NCI-H128 (cell line): Measurements from ENCODE around the gene CAPN14.

Experiments used
- DNase-seq: peaks from one replicate; lab custom pipeline; 2025; ENCODE audit not compliant: unreplicated experiment; lab: John Stamatoyannopoulos, UW

Gene CAPN14

GRCh38 chr2:31148514-31148913 is 68.8 kb downstream of the CAPN14 start:
- DNase-seq = no peak

- DNase-seq = no peak
These were observed 69.7 kb downstream of the CAPN14 start for GRCh38 chr2:31147645-31148044.

DNA sequence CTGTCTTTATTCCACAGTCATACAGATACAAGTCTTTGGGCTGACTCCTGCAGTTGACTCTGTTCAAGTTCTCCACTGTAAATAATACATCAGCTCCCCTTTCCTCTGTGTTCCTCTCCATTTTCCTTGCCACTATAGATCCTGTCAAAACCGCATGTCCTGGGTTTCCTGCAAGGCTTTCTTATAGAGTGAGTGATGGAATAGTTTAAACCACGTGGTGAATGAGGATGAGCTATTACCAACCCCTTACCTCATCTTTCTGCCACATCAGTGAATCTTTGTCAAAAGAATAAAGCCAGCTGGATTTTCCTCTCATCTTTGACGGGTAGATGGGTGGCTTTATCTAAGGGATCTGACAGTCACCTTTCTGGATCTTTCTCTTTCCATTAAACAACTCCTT is 75.2 kb downstream of the CAPN14 start:
- no peak for DNase-seq

DNA sequence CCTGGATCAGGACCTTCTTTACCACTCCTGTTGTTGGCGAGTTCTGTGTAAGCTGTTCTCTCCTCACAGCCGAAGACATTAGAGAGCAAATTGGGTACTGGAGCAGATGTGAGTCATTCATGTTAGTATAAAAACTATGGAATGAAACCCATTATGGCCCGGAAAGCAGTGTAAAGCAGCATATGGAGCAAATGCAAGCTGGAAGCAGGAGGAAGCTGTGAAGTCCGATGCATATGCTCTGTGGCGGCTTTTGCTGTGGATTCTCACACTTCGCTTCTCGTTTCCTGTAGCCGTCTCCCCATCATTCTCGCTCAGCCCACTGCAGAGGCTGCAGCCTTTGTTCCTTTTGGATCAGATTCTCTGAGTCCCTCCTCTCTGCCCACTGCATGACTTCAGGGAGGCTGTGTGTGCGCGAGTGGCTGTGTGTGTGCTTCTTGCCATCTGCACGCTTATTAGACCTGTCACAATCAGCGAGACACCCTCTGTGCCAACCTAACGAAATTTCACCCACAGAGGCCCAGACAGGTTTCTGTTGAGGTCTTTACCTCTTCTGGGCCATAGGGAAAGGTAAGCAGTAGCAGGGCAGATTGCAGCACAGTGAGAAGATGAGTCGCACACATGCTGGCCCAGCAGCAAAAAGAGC is 75.8 kb downstream of the CAPN14 start:
- DNase-seq = no peak

DNA sequence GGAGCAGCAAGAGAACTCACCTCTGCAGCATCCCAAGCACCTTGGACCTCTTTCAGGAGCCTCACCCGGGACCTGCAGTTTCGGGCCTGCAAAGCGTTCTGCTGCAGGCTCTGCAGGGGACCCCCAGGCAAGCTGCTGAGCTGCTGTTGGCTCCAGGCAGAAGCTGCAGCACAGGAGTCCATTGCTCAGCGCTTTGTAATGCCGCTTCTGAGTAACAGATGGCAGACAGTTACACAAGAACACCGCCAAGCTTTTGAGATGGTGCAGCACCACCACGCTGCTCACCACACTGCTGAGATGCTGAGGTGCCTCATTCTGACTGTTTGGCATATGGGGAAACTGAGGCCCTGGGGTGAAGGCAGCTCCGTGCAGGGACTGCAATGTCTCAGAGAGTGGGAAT is 77.2 kb downstream of the CAPN14 start:
- DNase-seq = no peak

DNA sequence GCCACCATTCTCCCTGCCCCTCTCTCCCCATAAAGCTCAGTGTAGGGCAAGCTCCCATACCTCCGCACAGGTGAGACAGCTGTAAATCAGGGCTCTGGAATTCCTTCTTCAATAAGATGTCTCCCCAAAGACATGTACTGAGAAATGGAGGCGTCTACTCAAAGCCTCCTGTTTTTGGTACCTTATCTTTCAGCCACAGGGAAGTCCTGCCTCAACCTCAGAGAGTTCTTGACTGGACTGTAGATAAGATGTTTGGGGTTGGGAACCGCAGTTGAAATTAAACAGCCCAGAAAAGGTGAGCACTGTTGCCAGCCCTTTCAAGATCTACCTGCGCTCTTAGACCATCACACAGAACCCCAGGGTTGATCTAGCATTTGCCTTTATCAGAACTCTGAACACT is 77.6 kb downstream of the CAPN14 start:
- no peak for DNase-seq

DNA sequence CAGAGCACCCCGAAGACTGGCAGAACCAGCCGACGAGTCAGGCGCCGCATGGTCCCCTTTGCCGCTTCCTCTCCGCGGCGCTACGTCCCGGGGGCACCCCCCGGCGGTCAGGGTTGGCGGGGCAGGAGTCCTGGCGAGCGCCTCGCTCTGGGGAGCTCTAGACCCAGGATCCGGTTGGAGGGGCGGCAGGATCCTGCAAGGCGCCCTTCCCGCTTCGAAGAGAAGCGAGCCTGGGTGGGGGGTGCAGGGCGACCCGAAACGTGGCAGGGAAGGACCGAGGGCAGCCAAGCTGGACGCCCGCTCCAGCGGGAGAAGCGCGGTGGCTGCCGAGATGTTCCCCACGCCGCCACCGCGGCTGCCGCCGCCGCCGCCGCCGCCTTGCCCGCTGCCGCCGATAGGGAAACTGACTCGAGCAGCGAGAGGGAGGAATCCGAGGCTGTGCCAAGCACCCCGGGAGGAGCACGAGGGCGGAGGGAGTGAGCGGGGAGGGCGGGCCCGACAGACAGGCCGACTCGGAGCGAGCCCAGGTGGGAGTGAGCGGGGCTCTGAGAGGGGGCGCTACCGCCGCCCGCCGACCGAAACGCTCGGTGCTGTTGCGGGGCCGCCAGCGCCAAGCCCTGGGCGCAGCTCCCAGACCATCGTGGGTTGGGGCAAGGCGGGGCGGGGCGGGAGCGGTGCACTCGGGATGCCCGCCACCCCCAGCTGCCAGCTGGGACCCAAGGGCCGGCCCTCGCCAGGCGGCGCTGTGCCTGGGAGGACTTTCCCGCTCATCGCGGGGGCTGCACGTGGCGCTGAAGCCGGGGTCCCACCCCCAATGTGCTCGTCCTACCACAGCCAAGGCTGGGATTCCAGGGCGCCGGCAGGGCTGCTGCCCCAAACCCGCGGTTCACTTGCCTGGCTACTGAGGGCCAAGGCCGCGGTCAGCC is 79.0 kb downstream of the CAPN14 start, which contains the start of gene GALNT14:
GALNT14 (minus strand) TSS at position 404 of the 926 bp plus-strand sequence; CDS start at position 50, 354 bp downstream.
- DNase-seq = no peak

DNA sequence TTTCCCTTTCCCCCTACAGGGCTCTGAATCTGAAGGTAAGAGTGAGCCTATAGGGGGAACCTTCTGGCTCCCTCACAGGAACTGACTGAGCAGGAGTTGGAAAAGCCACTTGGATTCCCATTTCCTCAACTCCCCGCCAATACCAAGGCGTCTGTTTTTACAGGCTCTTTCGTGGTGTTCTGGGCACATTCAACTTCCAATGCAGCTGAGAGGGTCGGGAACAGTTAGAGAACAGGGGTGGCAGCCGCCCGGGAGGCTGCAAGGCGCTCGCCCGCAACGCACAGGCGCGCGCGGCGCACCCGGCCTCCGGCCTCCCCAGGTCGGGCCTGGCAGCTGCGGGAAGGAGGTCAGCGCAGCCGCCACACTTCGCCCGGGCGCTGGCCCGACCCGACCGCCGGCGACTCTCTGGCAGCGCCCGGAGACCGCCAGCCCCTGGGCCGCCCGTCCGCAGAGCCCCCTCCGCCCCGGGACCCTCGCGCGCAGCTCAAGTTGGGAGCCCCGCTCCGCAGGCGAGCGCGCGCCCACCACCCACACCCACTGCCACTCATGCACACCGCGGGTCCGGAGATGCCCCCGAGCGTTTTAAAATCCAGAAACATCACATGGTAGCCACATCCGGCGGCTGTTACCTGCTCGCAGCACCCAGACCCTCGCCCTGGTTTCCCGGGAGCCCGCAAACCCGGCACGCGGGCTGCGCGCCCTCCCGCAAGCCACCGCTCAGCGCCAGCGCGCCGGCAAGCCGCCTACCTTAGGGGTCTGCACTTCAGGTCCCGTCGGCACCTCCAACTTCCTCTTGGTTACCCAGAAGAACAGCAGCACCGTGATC is 79.9 kb downstream of the CAPN14 start:
- no peak for DNase-seq

DNA sequence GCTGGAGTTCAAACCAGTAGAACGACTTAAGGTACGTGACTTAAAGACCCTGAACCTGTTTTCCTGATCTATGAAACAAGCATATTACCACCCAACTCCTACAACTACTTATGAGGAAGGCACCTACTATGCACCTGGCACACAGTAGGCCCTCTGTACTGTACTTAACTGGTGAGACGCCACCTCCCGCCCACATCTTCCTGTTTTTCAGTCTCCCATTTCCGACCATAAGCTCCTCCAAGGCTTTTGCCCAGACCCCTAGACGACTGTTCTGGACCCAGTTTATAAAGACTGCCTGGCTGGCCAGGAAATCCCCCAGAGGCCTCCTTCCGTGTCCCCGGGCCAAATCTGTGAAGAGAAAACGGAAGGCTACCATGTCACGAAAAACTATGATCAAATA is 80.6 kb downstream of the CAPN14 start:
- no peak for DNase-seq

- DNase-seq = no peak
These were observed 81.3 kb downstream of the CAPN14 start for GRCh38 chr2:31136000-31136399.

GRCh38 chr2:31134480-31134879 is 82.8 kb downstream of the CAPN14 start:
- DNase-seq = no peak

- no peak for DNase-seq
These were observed 84.5 kb downstream of the CAPN14 start for GRCh38 chr2:31132786-31133185.

DNA sequence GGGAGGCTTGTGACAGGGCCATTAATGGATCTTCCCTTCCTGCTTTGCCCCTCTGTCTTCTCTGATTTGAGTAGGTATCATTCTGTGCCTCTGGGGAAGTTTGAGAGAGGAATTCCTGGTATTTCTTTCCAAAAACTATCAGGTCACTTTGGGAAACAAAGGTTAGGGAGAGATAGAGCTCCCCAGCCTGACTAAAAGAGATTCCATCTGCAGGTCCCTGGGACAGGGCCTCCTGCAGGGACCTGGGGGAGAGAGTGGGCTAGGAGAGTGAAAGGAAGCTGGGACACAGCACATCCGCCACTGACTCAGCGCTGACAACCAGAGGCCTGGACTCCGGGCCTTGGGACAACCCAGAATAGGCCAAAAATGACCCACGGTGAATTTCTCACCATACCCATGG is 85.4 kb downstream of the CAPN14 start:
- no peak for DNase-seq

DNA sequence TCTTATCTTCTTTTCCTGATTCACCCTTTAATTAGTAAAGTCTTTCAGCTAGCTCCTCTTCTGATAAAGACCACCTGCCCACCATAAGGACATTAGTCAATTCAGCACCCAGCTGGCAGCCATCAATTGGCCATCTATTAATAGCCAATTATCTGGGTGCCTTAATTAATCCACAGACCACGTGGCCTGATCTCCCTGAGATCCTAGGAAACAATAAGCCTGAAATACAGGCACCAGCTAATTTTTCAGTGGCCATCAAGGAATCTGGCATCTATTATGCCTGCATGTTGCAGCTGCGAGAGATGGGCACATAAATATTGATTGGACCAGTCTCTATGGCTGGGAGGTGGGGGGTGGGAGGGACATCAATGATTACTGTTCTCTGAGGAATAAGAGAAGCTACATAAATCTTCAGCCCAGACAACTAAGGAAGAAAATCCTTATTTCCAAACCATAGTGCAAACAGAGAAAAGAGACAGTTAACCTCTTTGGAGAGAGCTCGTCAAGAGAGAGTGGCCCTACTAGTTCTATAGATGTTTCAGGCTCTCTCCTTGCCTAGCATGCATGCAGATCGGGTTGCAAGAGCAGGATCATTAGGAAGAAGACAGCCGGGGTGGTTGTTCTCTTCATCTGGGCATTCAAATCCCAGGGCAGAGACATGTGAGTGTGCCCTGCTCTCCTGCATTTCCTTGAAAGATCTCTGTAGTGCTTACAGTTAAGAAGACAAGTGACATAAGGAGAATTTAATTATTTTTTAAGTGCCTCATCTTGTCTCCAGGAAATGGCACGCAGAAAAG is 87.7 kb downstream of the CAPN14 start:
- DNase-seq = no peak

- DNase-seq = no peak
These were observed 89.4 kb downstream of the CAPN14 start for GRCh38 chr2:31127931-31128330.

GRCh38 chr2:31125918-31126695 is 91.2 kb downstream of the CAPN14 start:
- DNase-seq = no peak

GRCh38 chr2:31124904-31125303 is 92.4 kb downstream of the CAPN14 start:
- DNase-seq = no peak
